Neural crest cell (in vitro differentiated cells): Measurements from ENCODE around the gene FCGBP. TPM values are rescaled to one million over a fixed set of nuclear protein-coding genes. Genes with fewer than 3 reads are reported as not detected.

ENCODE experiments used
- DNase-seq: peaks from one replicate; pipeline ENCODE4 v3.0.0; 2021; ENCODE audit warnings: low read depth, mixed read lengths, low spot score
- H3K27ac Mint-ChIP-seq: one replicate; pipeline ENCODE4 v1.8.0; 2021; ENCODE audit warnings: mild to moderate bottlenecking, mixed read lengths; ENCODE audit not compliant: unreplicated experiment
- H3K27me3 Mint-ChIP-seq: 2 replicates; pipeline ENCODE4 v1.8.0; 2021; ENCODE audit warnings: low read depth, mild to moderate bottlenecking, mixed read lengths
- H3K36me3 Mint-ChIP-seq: 2 replicates; pipeline ENCODE4 v1.8.0; 2021; ENCODE audit warnings: low read depth, mild to moderate bottlenecking, mixed read lengths
- H3K4me1 Mint-ChIP-seq: 2 replicates; pipeline ENCODE4 v1.8.0; 2021; ENCODE audit warnings: mixed read lengths
- H3K4me3 Mint-ChIP-seq: one replicate; pipeline ENCODE4 v1.8.0; 2021; ENCODE audit warnings: mild to moderate bottlenecking, mixed read lengths
- H3K9me3 Mint-ChIP-seq: 2 replicates; pipeline ENCODE4 v1.8.0; 2021; ENCODE audit warnings: mixed read lengths
- total RNA-seq: library from RNA; stranded (reverse); gene quantifications from 2 replicates; pipeline ENCODE4 v1.2.1, GENCODE V29; 2021
- TF ChIP-seq, protein P1 (sequence below): fragments of 200-600 bp; sonication (generic); conservative IDR thresholded peaks from 2 replicates; pipeline ENCODE4 v1.5.0; 2021; ENCODE audit warnings: antibody characterized with exemption, mild to moderate bottlenecking

Gene FCGBP
- total RNA-seq, 1 donor from 2014 or later: 1.0 TPM

- no peaks in the 10 kb centered on the region for H3K9me3 Mint-ChIP-seq
- TF ChIP-seq, protein P1, sequence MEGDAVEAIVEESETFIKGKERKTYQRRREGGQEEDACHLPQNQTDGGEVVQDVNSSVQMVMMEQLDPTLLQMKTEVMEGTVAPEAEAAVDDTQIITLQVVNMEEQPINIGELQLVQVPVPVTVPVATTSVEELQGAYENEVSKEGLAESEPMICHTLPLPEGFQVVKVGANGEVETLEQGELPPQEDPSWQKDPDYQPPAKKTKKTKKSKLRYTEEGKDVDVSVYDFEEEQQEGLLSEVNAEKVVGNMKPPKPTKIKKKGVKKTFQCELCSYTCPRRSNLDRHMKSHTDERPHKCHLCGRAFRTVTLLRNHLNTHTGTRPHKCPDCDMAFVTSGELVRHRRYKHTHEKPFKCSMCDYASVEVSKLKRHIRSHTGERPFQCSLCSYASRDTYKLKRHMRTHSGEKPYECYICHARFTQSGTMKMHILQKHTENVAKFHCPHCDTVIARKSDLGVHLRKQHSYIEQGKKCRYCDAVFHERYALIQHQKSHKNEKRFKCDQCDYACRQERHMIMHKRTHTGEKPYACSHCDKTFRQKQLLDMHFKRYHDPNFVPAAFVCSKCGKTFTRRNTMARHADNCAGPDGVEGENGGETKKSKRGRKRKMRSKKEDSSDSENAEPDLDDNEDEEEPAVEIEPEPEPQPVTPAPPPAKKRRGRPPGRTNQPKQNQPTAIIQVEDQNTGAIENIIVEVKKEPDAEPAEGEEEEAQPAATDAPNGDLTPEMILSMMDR: no peak
- H3K4me1 Mint-ChIP-seq: no peaks in the 10 kb centered on the region
- H3K4me3 Mint-ChIP-seq: no peak overlapping the region
- H3K27me3 Mint-ChIP-seq: peaks cover 3% of the 10 kb centered on the region
- no peak for DNase-seq
- no peaks in the 10 kb centered on the region for H3K36me3 Mint-ChIP-seq
- H3K27ac Mint-ChIP-seq: no peak overlapping the region
These were observed 9.5 kb downstream of the FCGBP start for GRCh38 chr19:39924952-39925351.

DNA sequence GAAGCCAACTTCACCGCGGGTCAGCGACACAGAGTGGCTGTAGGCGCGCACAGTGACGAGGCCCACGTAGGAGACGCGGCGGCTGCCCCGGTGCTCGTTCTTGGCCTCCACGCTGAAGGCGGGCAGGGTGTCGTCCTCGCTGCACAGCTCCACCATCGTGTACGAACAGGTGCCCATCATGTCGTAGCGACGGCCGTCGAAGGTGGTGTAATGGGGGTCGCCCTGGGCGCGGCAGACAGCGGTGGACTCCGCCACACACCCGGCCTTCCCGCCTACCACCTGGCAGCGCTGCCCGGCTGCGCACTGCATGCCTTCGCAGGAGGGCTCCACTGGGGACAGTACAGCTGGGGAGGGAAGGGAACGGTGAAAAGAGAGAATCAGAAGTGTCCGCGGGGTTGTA, 10.0 kb downstream of the FCGBP start:
- DNase-seq: no peak

DNA sequence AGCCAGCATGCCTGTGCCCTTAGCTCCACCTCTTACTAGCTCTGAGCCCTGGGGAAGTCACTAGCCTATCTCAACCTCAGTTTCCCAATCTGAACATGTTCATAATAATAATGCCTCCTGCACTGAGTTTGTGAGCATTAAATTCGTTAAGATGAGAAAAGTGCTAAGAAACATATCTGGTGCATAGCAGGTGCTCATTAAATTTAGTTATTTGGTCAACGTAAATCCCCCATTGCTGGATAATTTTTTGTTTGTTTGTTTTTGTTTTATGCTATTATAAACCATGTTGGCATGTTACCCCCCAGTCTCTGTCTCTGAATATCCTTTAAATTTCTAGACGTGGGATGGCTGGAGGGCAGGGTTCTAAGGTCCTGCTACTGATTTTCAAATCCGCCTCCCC, 10.6 kb downstream of the FCGBP start:
- no peak for DNase-seq
- no peaks in the 10 kb centered on the region for H3K27me3 Mint-ChIP-seq
- H3K9me3 Mint-ChIP-seq: no peaks in the 10 kb centered on the region
- H3K4me3 Mint-ChIP-seq: no peak overlapping the region
- no peak overlapping the region for H3K27ac Mint-ChIP-seq
- no peaks in the 10 kb centered on the region for H3K4me1 Mint-ChIP-seq
- no peaks in the 10 kb centered on the region for H3K36me3 Mint-ChIP-seq
- TF ChIP-seq, protein P1: no peak

More for the DNA sequence above, 10.0 kb downstream of the FCGBP start:
- Mint-ChIP-seq H3K36me3 (no peaks in the 10 kb centered on the region), H3K4me3 (no peak overlapping the region), H3K9me3 (no peaks in the 10 kb centered on the region), H3K27me3 (no peaks in the 10 kb centered on the region), H3K4me1 (no peaks in the 10 kb centered on the region), H3K27ac (no peak overlapping the region)
- TF ChIP-seq, protein P1: no peak

DNA sequence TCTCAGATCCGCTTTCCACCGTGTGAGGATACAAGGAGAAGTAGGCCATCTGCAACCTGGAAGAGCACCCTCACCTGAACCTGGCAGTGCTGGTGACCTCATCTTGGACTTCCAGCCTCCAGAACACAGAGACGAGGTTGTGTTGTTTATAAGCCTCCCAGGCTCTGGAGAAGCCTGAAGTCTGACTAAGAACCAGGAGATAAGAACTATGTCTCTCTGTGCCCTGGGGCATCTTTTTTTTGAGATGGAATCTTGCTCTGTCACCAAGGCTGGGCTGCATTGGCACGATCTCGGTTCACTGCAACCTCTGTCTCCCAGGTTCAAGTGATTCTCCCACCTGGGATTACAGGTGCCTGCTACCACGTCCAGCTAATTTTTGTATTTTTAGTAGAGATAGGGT, 14.5 kb downstream of the FCGBP start:
- Mint-ChIP-seq H3K36me3 (no peaks in the 10 kb centered on the region), H3K27me3 (no peaks in the 10 kb centered on the region), H3K4me1 (no peaks in the 10 kb centered on the region), H3K4me3 (no peak overlapping the region), H3K9me3 (no peaks in the 10 kb centered on the region), H3K27ac (no peak overlapping the region)
- no peak for DNase-seq
- TF ChIP-seq, protein P1: no peak

- H3K4me1 Mint-ChIP-seq: no peaks in the 10 kb centered on the region
- TF ChIP-seq, protein P1: no peak
- H3K4me3 Mint-ChIP-seq: no peak overlapping the region
- H3K27ac Mint-ChIP-seq: no peak overlapping the region
- no peaks in the 10 kb centered on the region for H3K36me3 Mint-ChIP-seq
- DNase-seq: no peak
- no peaks in the 10 kb centered on the region for H3K9me3 Mint-ChIP-seq
- H3K27me3 Mint-ChIP-seq: no peaks in the 10 kb centered on the region
These were observed 16.2 kb downstream of the FCGBP start for GRCh38 chr19:39918183-39918651.
